ENCODE data around the gene SH3PXD2A. TPM values are rescaled to one million over a fixed set of nuclear protein-coding genes. Genes with fewer than 3 reads are reported as not detected.
A peak's percentile ranks its signal among the peaks of the same experiment; 100 is the strongest.

SH3PXD2A gene
- total and polyA plus RNA-seq, 10 of the 15 experiments (the other 5 are each of a cell fraction or from before 2014, with no cell fraction given) = 0.63 to 14.0 (median 4.4) TPM

DNA sequence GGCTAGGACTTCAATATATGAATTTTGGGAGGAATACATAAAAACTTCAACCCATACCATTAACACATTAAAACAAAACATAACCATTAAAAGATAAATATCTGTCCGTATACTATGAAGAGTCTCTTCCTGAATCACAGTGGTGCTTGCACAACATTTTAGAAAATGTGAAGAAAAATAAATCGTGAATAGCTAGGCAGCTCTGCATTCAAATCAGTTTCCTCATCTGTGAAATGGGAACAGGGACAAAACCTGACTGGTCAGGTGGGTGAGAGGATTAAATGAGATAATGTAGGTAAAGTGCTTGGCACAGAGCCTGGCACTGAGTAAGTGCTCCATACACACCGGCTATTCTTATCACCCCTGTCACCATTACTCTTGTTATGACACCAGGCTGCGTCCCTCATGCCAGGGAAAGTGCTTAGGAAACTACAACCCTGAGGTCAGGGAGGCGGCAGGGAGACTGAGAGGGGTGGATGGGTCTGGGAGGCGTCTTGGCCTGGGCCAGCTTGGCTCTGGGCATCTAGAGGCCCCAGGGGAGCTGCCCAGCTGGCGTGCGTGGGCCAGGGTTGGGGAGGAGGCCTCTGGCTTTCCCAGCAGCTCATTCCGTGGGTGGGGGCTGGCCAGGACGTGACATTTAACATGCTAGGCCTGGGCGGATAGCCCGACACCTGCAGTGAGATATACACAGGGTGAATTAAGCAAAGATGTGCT lies 78.3 kb downstream of the SH3PXD2A start (continued):
- TF ChIP-seq, protein P1, sequence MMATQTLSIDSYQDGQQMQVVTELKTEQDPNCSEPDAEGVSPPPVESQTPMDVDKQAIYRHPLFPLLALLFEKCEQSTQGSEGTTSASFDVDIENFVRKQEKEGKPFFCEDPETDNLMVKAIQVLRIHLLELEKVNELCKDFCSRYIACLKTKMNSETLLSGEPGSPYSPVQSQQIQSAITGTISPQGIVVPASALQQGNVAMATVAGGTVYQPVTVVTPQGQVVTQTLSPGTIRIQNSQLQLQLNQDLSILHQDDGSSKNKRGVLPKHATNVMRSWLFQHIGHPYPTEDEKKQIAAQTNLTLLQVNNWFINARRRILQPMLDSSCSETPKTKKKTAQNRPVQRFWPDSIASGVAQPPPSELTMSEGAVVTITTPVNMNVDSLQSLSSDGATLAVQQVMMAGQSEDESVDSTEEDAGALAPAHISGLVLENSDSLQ (IDR thresholded peaks at IDR 0.05) = no peak
- peak; percentile 7; the same call in 1 of the 2 replicates for TF ChIP-seq RUNX3 (IDR thresholded peaks at IDR 0.05; ENCODE audit: low read length)
- TF ChIP-seq, protein P2, sequence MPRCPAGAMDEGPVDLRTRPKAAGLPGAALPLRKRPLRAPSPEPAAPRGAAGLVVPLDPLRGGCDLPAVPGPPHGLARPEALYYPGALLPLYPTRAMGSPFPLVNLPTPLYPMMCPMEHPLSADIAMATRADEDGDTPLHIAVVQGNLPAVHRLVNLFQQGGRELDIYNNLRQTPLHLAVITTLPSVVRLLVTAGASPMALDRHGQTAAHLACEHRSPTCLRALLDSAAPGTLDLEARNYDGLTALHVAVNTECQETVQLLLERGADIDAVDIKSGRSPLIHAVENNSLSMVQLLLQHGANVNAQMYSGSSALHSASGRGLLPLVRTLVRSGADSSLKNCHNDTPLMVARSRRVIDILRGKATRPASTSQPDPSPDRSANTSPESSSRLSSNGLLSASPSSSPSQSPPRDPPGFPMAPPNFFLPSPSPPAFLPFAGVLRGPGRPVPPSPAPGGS (IDR thresholded peaks at IDR 0.05; ENCODE audit: borderline replicate concordance, insufficient read depth, low read depth, low read length, poor library complexity, severe bottlenecking) = no peak
- TF ChIP-seq EGR1 (IDR thresholded peaks at IDR 0.05; ENCODE audit: borderline replicate concordance in 1 of 2, low read depth in 2 of 2, low read length in 2 of 2) = peak in 1 of 2 experiments; percentile 86; a peak in 2 of 3 replicates
- TF ChIP-seq, protein P3, sequence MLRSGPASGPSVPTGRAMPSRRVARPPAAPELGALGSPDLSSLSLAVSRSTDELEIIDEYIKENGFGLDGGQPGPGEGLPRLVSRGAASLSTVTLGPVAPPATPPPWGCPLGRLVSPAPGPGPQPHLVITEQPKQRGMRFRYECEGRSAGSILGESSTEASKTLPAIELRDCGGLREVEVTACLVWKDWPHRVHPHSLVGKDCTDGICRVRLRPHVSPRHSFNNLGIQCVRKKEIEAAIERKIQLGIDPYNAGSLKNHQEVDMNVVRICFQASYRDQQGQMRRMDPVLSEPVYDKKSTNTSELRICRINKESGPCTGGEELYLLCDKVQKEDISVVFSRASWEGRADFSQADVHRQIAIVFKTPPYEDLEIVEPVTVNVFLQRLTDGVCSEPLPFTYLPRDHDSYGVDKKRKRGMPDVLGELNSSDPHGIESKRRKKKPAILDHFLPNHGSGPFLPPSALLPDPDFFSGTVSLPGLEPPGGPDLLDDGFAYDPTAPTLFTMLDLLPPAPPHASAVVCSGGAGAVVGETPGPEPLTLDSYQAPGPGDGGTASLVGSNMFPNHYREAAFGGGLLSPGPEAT (IDR thresholded peaks at IDR 0.05; ENCODE audit: low read depth) = peak; percentile 61; the same call in 1 of the 2 replicates
- TF ChIP-seq RCOR1 (conservative IDR thresholded peaks at IDR 0.05; ENCODE audit: low read depth, low read length) = no peak
- TF ChIP-seq PAX5 (IDR thresholded peaks at IDR 0.05; ENCODE audit: borderline replicate concordance, low read depth, low read length) = no peak
- TF ChIP-seq, protein P4, sequence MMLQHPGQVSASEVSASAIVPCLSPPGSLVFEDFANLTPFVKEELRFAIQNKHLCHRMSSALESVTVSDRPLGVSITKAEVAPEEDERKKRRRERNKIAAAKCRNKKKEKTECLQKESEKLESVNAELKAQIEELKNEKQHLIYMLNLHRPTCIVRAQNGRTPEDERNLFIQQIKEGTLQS (IDR thresholded peaks at IDR 0.05; ENCODE audit: borderline replicate concordance, extremely low read depth, low read depth, low read length) = no peak
- peak; percentile 91 for TF ChIP-seq MEF2B (IDR thresholded peaks at IDR 0.05; ENCODE audit: partially characterized antibody, poor library complexity, severe bottlenecking)
- TF ChIP-seq, protein P5, sequence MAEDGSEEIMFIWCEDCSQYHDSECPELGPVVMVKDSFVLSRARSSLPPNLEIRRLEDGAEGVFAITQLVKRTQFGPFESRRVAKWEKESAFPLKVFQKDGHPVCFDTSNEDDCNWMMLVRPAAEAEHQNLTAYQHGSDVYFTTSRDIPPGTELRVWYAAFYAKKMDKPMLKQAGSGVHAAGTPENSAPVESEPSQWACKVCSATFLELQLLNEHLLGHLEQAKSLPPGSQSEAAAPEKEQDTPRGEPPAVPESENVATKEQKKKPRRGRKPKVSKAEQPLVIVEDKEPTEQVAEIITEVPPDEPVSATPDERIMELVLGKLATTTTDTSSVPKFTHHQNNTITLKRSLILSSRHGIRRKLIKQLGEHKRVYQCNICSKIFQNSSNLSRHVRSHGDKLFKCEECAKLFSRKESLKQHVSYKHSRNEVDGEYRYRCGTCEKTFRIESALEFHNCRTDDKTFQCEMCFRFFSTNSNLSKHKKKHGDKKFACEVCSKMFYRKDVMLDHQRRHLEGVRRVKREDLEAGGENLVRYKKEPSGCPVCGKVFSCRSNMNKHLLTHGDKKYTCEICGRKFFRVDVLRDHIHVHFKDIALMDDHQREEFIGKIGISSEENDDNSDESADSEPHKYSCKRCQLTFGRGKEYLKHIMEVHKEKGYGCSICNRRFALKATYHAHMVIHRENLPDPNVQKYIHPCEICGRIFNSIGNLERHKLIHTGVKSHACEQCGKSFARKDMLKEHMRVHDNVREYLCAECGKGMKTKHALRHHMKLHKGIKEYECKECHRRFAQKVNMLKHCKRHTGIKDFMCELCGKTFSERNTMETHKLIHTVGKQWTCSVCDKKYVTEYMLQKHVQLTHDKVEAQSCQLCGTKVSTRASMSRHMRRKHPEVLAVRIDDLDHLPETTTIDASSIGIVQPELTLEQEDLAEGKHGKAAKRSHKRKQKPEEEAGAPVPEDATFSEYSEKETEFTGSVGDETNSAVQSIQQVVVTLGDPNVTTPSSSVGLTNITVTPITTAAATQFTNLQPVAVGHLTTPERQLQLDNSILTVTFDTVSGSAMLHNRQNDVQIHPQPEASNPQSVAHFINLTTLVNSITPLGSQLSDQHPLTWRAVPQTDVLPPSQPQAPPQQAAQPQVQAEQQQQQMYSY (CRISPR knock-in tag; IDR thresholded peaks at IDR 0.05) = no peak
- no peak for TF ChIP-seq ZZZ3 (IDR thresholded peaks at IDR 0.05; ENCODE audit: control insufficient read depth, insufficient read length, low read depth)
- no peak for TF ChIP-seq TCF7 (IDR thresholded peaks at IDR 0.05; ENCODE audit: borderline replicate concordance)
- peak; percentile 28; the same call in 1 of the 2 replicates for TF ChIP-seq NFIC (IDR thresholded peaks at IDR 0.05; ENCODE audit: low read depth, low read length)
- TF ChIP-seq STAT1 (conservative IDR thresholded peaks at IDR 0.05) = no peak
- no peak for TF ChIP-seq CREB1 (IDR thresholded peaks at IDR 0.05; ENCODE audit: low read depth)

Data from GM12878 (cell line).